GM19452 (cell line): ENCODE data around the gene CYSTM1.
"Not testable (repeated sequence)": the region's sequence is repeated elsewhere in the genome, so short reads cannot be mapped to it uniquely, and the experiment has no call there.

ENCODE experiments used
- ATAC-seq: cut with Tn5 transposase; IDR thresholded peaks from one replicate; pipeline ENCODE4 v1.9.1; 2021; ENCODE audit not compliant: unreplicated experiment

CYSTM1 gene

GRCh38 chr5:140148508-140148907 lies 26.5 kb upstream of the CYSTM1 start:
- ATAC-seq: no peak

GRCh38 chr5:140150201-140150600 lies 24.8 kb upstream of the CYSTM1 start:
- ATAC-seq: no peak

- ATAC-seq: no peak
Observed at GRCh38 chr5:140151144-140152021, 23.6 kb upstream of the CYSTM1 start.

DNA sequence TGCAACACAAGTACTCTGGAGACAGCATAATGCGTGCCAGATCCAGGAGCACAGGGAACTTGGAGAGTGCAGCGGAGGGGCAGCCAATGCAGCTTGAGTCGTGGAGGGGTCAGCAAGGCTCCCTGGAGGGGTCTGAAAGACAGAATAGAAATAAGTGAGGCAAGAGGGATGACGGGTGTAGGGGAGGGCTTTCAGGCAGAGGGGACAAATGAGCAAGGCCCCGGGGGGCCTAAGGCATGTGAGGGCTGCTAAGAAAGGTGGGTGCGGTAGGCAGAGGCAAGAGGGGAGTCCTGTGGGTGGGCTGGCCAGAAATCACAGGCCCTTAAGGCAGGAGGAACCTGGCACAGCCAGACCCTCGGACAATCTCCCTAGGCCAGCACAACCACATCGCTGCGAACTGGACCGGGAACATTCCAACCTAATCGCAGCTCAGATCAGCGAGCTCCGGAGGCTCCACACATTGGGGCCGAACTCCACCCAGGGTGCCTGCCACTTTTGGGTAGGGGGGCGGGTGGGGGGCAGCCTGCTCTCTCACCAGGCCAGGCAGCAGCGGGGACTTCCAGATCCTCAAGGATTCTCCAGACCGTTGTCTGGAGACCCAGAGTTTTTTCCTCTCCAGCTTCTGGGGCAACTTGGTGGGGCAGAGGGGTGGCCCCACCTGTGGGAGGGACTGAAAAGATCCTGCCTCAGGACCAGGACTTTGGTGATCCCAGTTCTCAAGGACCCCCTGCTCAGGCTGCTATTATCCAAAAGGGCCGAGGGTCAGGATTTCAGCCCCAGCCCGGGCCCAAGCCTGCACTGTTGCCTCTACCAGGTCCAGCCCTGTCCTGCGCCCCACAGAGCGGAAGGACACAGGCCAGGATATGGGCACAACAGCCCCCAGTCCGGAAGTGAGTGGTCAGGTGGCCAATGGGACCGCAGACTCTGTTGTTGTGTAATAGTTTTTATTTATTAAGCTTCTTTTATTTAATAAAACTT lies 22.7 kb upstream of the CYSTM1 start:
- ATAC-seq: no peak

- no peak for ATAC-seq
Observed at GRCh38 chr5:140153255-140153654, 21.7 kb upstream of the CYSTM1 start.

- ATAC-seq: no peak
Observed at GRCh38 chr5:140153905-140154304, 21.1 kb upstream of the CYSTM1 start.

DNA sequence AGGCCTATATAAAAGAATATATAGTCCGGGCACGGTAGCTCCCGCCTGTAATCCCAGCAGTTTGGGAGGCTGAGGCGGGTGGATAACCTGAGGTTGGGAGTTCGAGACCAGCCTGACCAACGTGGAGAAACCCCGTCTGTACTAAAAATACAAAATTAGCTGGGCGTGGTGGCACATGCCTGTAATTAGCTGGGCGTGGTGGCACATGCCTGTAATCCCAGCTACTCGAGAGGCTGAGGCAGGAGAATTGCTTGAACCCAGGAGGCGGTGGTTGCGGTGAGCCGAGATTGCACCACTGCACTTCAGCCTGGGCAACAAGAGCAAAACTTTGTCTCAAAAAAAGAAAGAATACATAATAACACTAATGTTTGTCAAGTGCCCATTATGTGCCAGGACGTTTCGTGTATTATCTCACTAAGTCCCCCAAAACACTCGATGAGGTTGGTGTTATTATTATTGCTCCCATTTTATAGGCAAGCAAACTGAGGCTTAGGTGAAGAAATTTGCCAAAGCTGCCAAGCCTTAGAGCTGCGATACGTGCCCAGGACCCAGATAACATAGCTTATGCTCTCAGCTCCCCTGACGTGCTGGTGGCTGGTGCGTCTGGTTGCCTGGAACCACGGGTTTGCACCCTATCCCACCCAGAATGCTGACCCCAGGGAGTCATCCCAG lies 20.1 kb upstream of the CYSTM1 start:
- ATAC-seq: not testable (repeated sequence)

- ATAC-seq: peak; percentile 96
Observed at GRCh38 chr5:140157032-140157781, 17.8 kb upstream of the CYSTM1 start.

DNA sequence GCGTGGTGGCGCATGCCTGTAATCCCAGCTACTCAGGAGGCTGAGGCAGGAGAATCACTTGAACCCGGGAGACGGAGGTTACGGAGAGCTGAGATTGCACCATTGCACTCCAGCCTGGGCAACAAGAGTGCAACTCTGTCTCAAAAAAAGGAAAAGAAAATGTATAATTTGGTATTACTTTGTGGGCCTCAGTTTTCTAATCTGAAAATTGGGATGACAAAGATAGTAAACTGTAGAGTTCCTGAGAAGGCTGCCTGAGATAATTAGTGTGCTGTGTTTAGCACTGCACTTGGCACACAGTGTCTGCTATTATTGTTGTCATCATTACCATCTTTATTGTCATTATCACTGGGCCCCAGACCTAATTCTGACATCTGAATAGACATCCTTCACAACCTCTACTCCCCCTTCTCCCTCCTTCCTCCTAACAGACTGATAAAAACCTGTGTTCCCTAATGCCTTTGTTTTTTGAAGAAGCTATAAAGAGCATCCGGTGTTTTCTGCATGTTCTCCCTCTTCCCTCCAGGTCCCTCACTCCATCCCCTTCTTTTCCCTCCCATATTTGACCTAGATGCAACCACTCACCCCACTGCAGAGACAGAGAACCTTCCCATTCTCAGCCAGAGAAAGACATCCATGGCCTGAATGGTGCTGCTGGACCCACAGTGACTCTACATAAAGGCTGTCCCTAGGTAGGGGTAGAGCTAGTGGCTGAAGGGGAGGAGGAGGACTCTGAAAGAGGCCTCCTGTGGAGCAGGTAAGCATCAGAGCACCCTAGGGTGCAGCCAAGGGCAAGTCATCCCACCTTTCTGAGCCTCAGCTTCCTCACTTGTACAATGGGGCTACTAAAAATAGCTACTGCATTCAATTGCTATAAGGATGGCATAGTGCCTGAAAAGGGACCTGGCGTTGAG lies 15.7 kb upstream of the CYSTM1 start:
- no peak for ATAC-seq

- ATAC-seq: no peak
Observed at GRCh38 chr5:140162275-140162674, 12.7 kb upstream of the CYSTM1 start.

DNA sequence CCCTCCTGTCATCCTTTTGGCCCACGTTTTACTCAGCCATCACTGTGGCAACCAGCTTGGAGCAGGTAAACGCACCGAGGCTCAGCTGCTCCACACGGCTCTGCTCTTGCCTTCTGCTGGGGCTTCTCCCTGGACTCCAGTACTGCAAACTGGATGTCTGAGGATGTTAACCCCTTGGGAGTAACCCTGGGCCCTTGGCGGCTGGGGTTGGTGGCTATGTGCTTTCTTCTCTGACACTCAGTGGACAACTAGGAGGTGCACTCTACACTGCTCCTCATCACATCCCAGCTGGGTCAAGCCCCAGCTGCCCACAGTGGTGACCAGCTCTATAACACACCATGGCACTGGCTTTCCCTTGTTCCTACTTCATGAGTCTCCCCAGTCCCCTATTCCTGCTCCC lies 12.2 kb upstream of the CYSTM1 start:
- ATAC-seq: no peak

GRCh38 chr5:140165101-140165922 lies 9.7 kb upstream of the CYSTM1 start:
- ATAC-seq: no peak

- no peak for ATAC-seq
Observed at GRCh38 chr5:140165923-140166270, 9.1 kb upstream of the CYSTM1 start.

GRCh38 chr5:140166911-140167310 lies 8.1 kb upstream of the CYSTM1 start:
- ATAC-seq: no peak

GRCh38 chr5:140168371-140168770 lies 6.6 kb upstream of the CYSTM1 start:
- ATAC-seq: no peak

DNA sequence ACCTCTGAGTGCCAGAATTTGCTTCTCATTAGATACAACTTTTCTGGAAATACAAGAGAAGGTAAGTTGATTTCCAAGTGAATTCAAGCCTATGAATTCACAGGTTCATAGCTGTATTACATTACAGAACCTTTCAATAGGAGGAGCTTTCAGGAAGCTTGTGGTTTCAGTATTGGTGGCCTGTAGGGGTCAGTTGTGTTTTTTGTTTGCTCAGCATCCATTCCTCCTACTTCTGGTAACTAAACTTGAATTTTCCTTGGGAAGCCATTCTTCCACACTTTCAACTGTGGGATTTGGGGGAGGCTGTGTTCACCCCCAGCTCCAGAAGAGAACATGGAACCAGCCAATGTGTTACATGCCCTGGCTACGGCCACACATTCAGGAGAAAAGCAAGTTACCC lies 5.6 kb upstream of the CYSTM1 start:
- no peak for ATAC-seq

DNA sequence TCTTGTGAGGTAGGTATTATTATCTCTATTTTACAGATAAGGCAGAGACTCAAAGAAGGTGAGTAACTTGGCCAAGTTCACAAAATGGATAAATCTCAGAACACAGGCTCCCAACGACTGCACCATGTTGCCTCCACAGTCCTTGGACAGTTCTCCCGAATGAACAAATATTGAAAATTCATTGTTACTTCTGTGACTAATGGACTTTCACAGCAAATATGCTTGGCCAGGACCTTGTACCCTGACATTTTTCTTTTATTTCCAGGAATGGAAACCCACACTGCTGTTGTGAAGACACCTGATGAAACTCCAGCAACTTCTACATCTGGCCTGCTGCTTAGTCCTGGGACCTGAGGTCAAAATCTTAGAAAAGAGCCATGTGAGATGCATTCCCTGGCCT lies 2.5 kb upstream of the CYSTM1 start:
- no peak for ATAC-seq

- no peak for ATAC-seq
Observed at GRCh38 chr5:140174014-140174413, 974 bp upstream of the CYSTM1 start.
